ENCODE data around the gene SH3RF3.

The SH3RF3 gene

GRCh38 chr2:109393662-109393972 is 264.6 kb downstream of the SH3RF3 start:
- TF ChIP-seq RARB (CRISPR knock-in tag; IDR thresholded peaks at IDR 0.05), result no peak
- no peak for TF ChIP-seq ZC3H10 (CRISPR knock-in tag; IDR thresholded peaks at IDR 0.05)
- TF ChIP-seq PPARA (CRISPR knock-in tag; IDR thresholded peaks at IDR 0.05; ENCODE audit: borderline replicate concordance), result no peak
- TF ChIP-seq PATZ1 (CRISPR knock-in tag; IDR thresholded peaks at IDR 0.05; ENCODE audit: borderline replicate concordance), result no peak
- TF ChIP-seq ZNF70 (CRISPR knock-in tag; IDR thresholded peaks at IDR 0.05), result no peak
- no peak for TF ChIP-seq ESRRG (CRISPR knock-in tag; IDR thresholded peaks at IDR 0.05)
- TF ChIP-seq, protein P1, sequence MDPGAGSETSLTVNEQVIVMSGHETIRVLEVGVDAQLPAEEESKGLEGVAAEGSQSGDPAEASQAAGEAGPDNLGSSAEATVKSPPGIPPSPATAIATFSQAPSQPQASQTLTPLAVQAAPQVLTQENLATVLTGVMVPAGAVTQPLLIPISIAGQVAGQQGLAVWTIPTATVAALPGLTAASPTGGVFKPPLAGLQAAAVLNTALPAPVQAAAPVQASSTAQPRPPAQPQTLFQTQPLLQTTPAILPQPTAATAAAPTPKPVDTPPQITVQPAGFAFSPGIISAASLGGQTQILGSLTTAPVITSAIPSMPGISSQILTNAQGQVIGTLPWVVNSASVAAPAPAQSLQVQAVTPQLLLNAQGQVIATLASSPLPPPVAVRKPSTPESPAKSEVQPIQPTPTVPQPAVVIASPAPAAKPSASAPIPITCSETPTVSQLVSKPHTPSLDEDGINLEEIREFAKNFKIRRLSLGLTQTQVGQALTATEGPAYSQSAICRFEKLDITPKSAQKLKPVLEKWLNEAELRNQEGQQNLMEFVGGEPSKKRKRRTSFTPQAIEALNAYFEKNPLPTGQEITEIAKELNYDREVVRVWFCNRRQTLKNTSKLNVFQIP (CRISPR knock-in tag; IDR thresholded peaks at IDR 0.05; ENCODE audit: borderline replicate concordance, low read depth), result no peak
- TF ChIP-seq CSDC2 (CRISPR knock-in tag; IDR thresholded peaks at IDR 0.05), result no peak
- no peak for TF ChIP-seq ZNF565 (CRISPR knock-in tag; conservative IDR thresholded peaks at IDR 0.05; ENCODE audit: low read depth)
- TF ChIP-seq ISL1 (CRISPR knock-in tag; IDR thresholded peaks at IDR 0.05), result no peak
- TF ChIP-seq TSHZ2 (CRISPR knock-in tag; IDR thresholded peaks at IDR 0.05), result no peak
- TF ChIP-seq SNAI2 (CRISPR knock-in tag; IDR thresholded peaks at IDR 0.05), result no peak
- no peak for ATAC-seq

GRCh38 chr2:109395494-109396201 is 266.6 kb downstream of the SH3RF3 start:
- ATAC-seq, result no peak
- TF ChIP-seq SNAI2 (CRISPR knock-in tag; IDR thresholded peaks at IDR 0.05) (no peak), BACH2 (CRISPR knock-in tag; IDR thresholded peaks at IDR 0.05; ENCODE audit: borderline replicate concordance) (no peak), ESRRG (CRISPR knock-in tag; IDR thresholded peaks at IDR 0.05) (no peak), TCF4 (CRISPR knock-in tag; IDR thresholded peaks at IDR 0.05; ENCODE audit: borderline replicate concordance) (no peak), GLIS3 (CRISPR knock-in tag; IDR thresholded peaks at IDR 0.05) (no peak), ZFP30 (CRISPR knock-in tag; IDR thresholded peaks at IDR 0.05) (no peak), ZNF565 (CRISPR knock-in tag; conservative IDR thresholded peaks at IDR 0.05; ENCODE audit: low read depth) (no peak), ISL1 (CRISPR knock-in tag; IDR thresholded peaks at IDR 0.05) (no peak), ZFP3 (CRISPR knock-in tag; IDR thresholded peaks at IDR 0.05) (no peak), CSDC2 (CRISPR knock-in tag; IDR thresholded peaks at IDR 0.05) (no peak)
- TF ChIP-seq, protein P1 (CRISPR knock-in tag; IDR thresholded peaks at IDR 0.05; ENCODE audit: borderline replicate concordance, low read depth), result no peak
- TF ChIP-seq, protein P2, sequence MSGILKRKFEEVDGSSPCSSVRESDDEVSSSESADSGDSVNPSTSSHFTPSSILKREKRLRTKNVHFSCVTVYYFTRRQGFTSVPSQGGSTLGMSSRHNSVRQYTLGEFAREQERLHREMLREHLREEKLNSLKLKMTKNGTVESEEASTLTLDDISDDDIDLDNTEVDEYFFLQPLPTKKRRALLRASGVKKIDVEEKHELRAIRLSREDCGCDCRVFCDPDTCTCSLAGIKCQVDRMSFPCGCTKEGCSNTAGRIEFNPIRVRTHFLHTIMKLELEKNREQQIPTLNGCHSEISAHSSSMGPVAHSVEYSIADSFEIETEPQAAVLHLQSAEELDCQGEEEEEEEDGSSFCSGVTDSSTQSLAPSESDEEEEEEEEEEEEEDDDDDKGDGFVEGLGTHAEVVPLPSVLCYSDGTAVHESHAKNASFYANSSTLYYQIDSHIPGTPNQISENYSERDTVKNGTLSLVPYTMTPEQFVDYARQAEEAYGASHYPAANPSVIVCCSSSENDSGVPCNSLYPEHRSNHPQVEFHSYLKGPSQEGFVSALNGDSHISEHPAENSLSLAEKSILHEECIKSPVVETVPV (CRISPR knock-in tag; IDR thresholded peaks at IDR 0.05), result no peak

All from SK-N-SH treated with all-trans-retinoic acid at 6 μM for 48 hours (cell line).